ENCODE data around the gene AKR1B15.
"Not testable (repeated sequence)": the region's sequence is repeated elsewhere in the genome, so short reads cannot be mapped to it uniquely, and the experiment has no call there.

DNA sequence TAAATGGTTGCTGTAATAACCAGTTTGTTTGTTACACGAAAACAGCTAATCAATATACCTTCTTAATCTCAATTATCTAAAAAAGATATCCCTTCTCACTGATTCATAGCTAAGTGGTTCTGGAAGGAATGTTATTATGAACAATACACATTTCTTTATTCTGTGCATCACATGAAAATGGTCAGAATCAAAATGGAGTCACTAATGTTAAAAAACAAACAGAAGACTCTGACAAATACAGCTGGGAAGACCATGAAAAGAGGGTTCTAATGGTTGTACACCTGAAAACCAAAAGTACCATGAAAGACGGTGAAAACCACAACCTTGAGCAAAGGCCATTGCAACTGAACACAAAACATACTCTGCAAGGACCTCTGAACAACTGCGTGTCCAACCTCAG, 23.5 kb upstream of the AKR1B15 start:
- TF ChIP-seq CREB1 (CRISPR knock-in tag; IDR thresholded peaks at IDR 0.05; ENCODE audit: low read depth); EZH2 (IDR thresholded peaks at IDR 0.05; ENCODE audit: low read depth, unreplicated experiment); POLR2AphosphoS5 (IDR thresholded peaks at IDR 0.05; ENCODE audit: low read depth); NANOG (IDR thresholded peaks at IDR 0.05; ENCODE audit: borderline replicate concordance): not testable (repeated sequence)
- TF ChIP-seq, protein P1, sequence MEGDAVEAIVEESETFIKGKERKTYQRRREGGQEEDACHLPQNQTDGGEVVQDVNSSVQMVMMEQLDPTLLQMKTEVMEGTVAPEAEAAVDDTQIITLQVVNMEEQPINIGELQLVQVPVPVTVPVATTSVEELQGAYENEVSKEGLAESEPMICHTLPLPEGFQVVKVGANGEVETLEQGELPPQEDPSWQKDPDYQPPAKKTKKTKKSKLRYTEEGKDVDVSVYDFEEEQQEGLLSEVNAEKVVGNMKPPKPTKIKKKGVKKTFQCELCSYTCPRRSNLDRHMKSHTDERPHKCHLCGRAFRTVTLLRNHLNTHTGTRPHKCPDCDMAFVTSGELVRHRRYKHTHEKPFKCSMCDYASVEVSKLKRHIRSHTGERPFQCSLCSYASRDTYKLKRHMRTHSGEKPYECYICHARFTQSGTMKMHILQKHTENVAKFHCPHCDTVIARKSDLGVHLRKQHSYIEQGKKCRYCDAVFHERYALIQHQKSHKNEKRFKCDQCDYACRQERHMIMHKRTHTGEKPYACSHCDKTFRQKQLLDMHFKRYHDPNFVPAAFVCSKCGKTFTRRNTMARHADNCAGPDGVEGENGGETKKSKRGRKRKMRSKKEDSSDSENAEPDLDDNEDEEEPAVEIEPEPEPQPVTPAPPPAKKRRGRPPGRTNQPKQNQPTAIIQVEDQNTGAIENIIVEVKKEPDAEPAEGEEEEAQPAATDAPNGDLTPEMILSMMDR (conservative IDR thresholded peaks at IDR 0.05; ENCODE audit: low read depth in 2 of 2) = not testable (repeated sequence)
- TF ChIP-seq, protein P2, sequence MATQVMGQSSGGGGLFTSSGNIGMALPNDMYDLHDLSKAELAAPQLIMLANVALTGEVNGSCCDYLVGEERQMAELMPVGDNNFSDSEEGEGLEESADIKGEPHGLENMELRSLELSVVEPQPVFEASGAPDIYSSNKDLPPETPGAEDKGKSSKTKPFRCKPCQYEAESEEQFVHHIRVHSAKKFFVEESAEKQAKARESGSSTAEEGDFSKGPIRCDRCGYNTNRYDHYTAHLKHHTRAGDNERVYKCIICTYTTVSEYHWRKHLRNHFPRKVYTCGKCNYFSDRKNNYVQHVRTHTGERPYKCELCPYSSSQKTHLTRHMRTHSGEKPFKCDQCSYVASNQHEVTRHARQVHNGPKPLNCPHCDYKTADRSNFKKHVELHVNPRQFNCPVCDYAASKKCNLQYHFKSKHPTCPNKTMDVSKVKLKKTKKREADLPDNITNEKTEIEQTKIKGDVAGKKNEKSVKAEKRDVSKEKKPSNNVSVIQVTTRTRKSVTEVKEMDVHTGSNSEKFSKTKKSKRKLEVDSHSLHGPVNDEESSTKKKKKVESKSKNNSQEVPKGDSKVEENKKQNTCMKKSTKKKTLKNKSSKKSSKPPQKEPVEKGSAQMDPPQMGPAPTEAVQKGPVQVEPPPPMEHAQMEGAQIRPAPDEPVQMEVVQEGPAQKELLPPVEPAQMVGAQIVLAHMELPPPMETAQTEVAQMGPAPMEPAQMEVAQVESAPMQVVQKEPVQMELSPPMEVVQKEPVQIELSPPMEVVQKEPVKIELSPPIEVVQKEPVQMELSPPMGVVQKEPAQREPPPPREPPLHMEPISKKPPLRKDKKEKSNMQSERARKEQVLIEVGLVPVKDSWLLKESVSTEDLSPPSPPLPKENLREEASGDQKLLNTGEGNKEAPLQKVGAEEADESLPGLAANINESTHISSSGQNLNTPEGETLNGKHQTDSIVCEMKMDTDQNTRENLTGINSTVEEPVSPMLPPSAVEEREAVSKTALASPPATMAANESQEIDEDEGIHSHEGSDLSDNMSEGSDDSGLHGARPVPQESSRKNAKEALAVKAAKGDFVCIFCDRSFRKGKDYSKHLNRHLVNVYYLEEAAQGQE (IDR thresholded peaks at IDR 0.05; ENCODE audit: unreplicated experiment) = not testable (repeated sequence)
